Common myeloid progenitor, CD34-positive (primary cell): ENCODE measurements around the gene IL1R2.
A peak's percentile ranks its signal among the peaks of the same experiment; 100 is the strongest.

Experiments
- CTCF ChIA-PET: fragments of 350-600 bp; sonication (Branson Sonifier 250); formaldehyde crosslinking; loops from one replicate; lab custom pipeline; 2021; ENCODE audit warnings: antibody characterized with exemption; lab: Charles Lee
- POLR2A ChIA-PET: fragments of 350-600 bp; sonication (Branson Sonifier 250); formaldehyde crosslinking; loops from one replicate; lab custom pipeline; 2021; ENCODE audit warnings: antibody characterized with exemption; lab: Charles Lee
- DNase-seq, 3 donors: peaks; one replicate each; pipeline versions ENCODE4 v3.0.0 to v3.0.0-alpha.2; 2013
- H3K27ac ChIP-seq, 2 experiments: 1 replicate in 1 of 2; 2 replicates in 1 of 2; pipeline ENCODE4 v1.7.0; 2013; ENCODE audit warnings: inconsistent platforms in 2 of 2, low read length in 2 of 2, mild to moderate bottlenecking in 2 of 2, low read depth in 1 of 2, moderate library complexity in 1 of 2; ENCODE audit not compliant: severe bottlenecking in 2 of 2, insufficient read depth in 1 of 2, poor library complexity in 1 of 2
- H3K27me3 ChIP-seq, 5 experiments: replicated peaks in 2 of 5; 1 replicate in 3 of 5; 2 replicates in 2 of 5; pipeline versions ENCODE4 v1.6.1 to v1.7.0; 2013; ENCODE audit warnings: low read length in 4 of 5, mild to moderate bottlenecking in 2 of 5, moderate library complexity in 2 of 5, inconsistent platforms in 1 of 5; ENCODE audit not compliant: insufficient read depth in 5 of 5, control insufficient read depth in 4 of 5
- H3K36me3 ChIP-seq, 4 experiments: 1 replicate in 2 of 4; 2 replicates in 2 of 4; pipeline versions ENCODE4 v1.6.1 to v1.7.0; 2013; ENCODE audit warnings: low read length in 3 of 4, control low read depth in 1 of 4, mild to moderate bottlenecking in 1 of 4; ENCODE audit not compliant: control insufficient read depth in 4 of 4, insufficient read depth in 4 of 4
- H3K4me1 ChIP-seq, 4 experiments: 1 replicate in 3 of 4; 2 replicates in 1 of 4; pipeline versions ENCODE4 v1.6.1 to v1.7.1; 2013; ENCODE audit warnings: low read length in 3 of 4, mild to moderate bottlenecking in 3 of 4, control low read depth in 1 of 4, inconsistent platforms in 1 of 4, moderate library complexity in 1 of 4; ENCODE audit not compliant: control insufficient read depth in 4 of 4, insufficient read depth in 4 of 4; ENCODE audit errors: control extremely low read depth in 1 of 4
- H3K4me3 ChIP-seq, 7 experiments: 1 replicate in 4 of 7; 2 replicates in 3 of 7; pipeline versions ENCODE4 v1.5.1 to v1.7.0; 2013; ENCODE audit warnings: mild to moderate bottlenecking in 7 of 7, low read length in 6 of 7, moderate library complexity in 6 of 7, inconsistent platforms in 2 of 7, low read depth in 2 of 7, control low read depth in 1 of 7; ENCODE audit not compliant: insufficient read depth in 4 of 7, control insufficient read depth in 1 of 7; ENCODE audit errors: extremely low read depth in 1 of 7
- H3K9me3 ChIP-seq, 5 experiments: 1 replicate in 4 of 5; 2 replicates in 1 of 5; pipeline versions ENCODE4 v1.6.1 to v1.7.1; 2013; ENCODE audit warnings: low read length in 4 of 5, mild to moderate bottlenecking in 2 of 5, inconsistent platforms in 1 of 5, low read depth in 1 of 5, moderate library complexity in 1 of 5; ENCODE audit not compliant: control insufficient read depth in 4 of 5, insufficient read depth in 2 of 5; ENCODE audit errors: control extremely low read depth in 1 of 5
- WGBS: methylation state at CpG from one replicate; pipeline ENCODE4 v1.1.5; 2013; ENCODE audit not compliant: insufficient coverage; 5-methylcytosine and 5-hydroxymethylcytosine counted together

The IL1R2 gene

GRCh38 chr2:102029952-102030351 lies 38.2 kb downstream of the IL1R2 start:
- Histone ChIP-seq H3K36me3 (no peaks in the 10 kb centered on the region), H3K27ac (no peak overlapping the region), H3K9me3 (no peaks in the 10 kb centered on the region), H3K4me1 (peaks cover 14 to 48% (median 35%) of the 10 kb centered on the region in 4 experiments), H3K27me3 (no peaks in the 10 kb centered on the region), H3K4me3 (no peak overlapping the region)
- CTCF ChIA-PET, result interaction anchor here (1.2 to 1.5 kb wide), 2 partner anchors 147 to 211 kb away, joined by 3 to 4 read pairs; no protein-coding TSS in a partner anchor
- POLR2A ChIA-PET, result no interaction called here
- DNase-seq, result no peak

- Histone ChIP-seq H3K36me3 (no peaks in the 10 kb centered on the region), H3K27me3 (no peaks in the 10 kb centered on the region), H3K4me3 (no peak overlapping the region), H3K27ac (no peak overlapping the region), H3K4me1 (peaks cover 14 to 46% (median 36%) of the 10 kb centered on the region in 4 experiments), H3K9me3 (no peaks in the 10 kb centered on the region)
- CTCF ChIA-PET, result interaction anchor here (1.2 to 1.5 kb wide), 2 partner anchors 147 to 210 kb away, joined by 3 to 4 read pairs; no protein-coding TSS in a partner anchor
- DNase-seq, result no peak
- POLR2A ChIA-PET, result no interaction called here
- WGBS, result 33% methylated on average over 1 of the region's 1 CpG
These were observed 38.7 kb downstream of the IL1R2 start for GRCh38 chr2:102030502-102030854.

GRCh38 chr2:102030855-102031527 lies 39.2 kb downstream of the IL1R2 start:
- ChIA-PET CTCF (interaction anchor here (1.2 to 1.5 kb wide), 2 partner anchors 148 to 210 kb away, joined by 3 to 4 read pairs; no protein-coding TSS in a partner anchor), POLR2A (no interaction called here)
- Histone ChIP-seq H3K27ac (no peak overlapping the region), H3K4me3 (no peak overlapping the region), H3K36me3 (no peaks in the 10 kb centered on the region), H3K27me3 (no peaks in the 10 kb centered on the region), H3K4me1 (peaks cover 14 to 45% (median 36%) of the 10 kb centered on the region in 4 experiments), H3K9me3 (no peaks in the 10 kb centered on the region)
- peak in 1 of 3 donors; percentile 42 for DNase-seq
- 62% methylated on average over 6 of the region's 15 CpGs for WGBS

- no peaks in the 10 kb centered on the region for H3K9me3 ChIP-seq
- H3K27me3 ChIP-seq, result no peaks in the 10 kb centered on the region
- H3K4me3 ChIP-seq, result peak overlapping the region in 3 of 7 experiments; percentile 7 to 59 (median 55)
- no peak overlapping the region for H3K27ac ChIP-seq
- no CpG with 5 or more reads among the region's 2 CpGs for WGBS
- no peaks in the 10 kb centered on the region for H3K36me3 ChIP-seq
- ChIA-PET POLR2A (interaction anchor here (0.5 kb wide), 1 partner anchor 133 kb away, joined by 4 read pairs; no protein-coding TSS in a partner anchor), CTCF (interaction anchor here (0.7 to 2.3 kb wide), 8 partner anchors 11 to 208 kb away, joined by 3 to 11 read pairs (median 6); no protein-coding TSS in a partner anchor)
- peaks cover 14 to 42% (median 35%) of the 10 kb centered on the region in 4 experiments for H3K4me1 ChIP-seq
- DNase-seq, result no peak
These were observed 40.7 kb downstream of the IL1R2 start for GRCh38 chr2:102032368-102033030.

- no peak overlapping the region for H3K27ac ChIP-seq
- no peaks in the 10 kb centered on the region for H3K9me3 ChIP-seq
- 60% methylated on average over 4 of the region's 10 CpGs for WGBS
- CTCF ChIA-PET, result interaction anchor here (0.7 to 2.3 kb wide), 14 partner anchors 8 to 457 kb away, joined by 3 to 11 read pairs (median 3); no protein-coding TSS in a partner anchor
- peak overlapping the region in 4 of 7 experiments; percentile 7 to 59 (median 44) for H3K4me3 ChIP-seq
- H3K27me3 ChIP-seq, result no peaks in the 10 kb centered on the region
- no peaks in the 10 kb centered on the region for H3K36me3 ChIP-seq
- DNase-seq, result peak; percentile 76 to 94 (median 92)
- H3K4me1 ChIP-seq, result peaks cover 14 to 48% (median 35%) of the 10 kb centered on the region in 4 experiments
- POLR2A ChIA-PET, result interaction anchor here (0.5 kb wide), 1 partner anchor 132 kb away, joined by 4 read pairs; no protein-coding TSS in a partner anchor
These were observed 41.4 kb downstream of the IL1R2 start for GRCh38 chr2:102033031-102033749.

- DNase-seq, result no peak
- 73% methylated on average over 5 of the region's 9 CpGs for WGBS
- Histone ChIP-seq H3K4me3 (peak overlapping the region in 3 of 7 experiments; percentile 33 to 59 (median 55)), H3K4me1 (peaks cover 14 to 48% (median 35%) of the 10 kb centered on the region in 4 experiments), H3K9me3 (no peaks in the 10 kb centered on the region), H3K27ac (no peak overlapping the region), H3K36me3 (no peaks in the 10 kb centered on the region), H3K27me3 (no peaks in the 10 kb centered on the region)
- CTCF ChIA-PET, result interaction anchor here (0.8 to 2.3 kb wide), 13 partner anchors 9 to 457 kb away, joined by 3 to 11 read pairs (median 3); no protein-coding TSS in a partner anchor
- POLR2A ChIA-PET, result interaction anchor here (0.6 kb wide), 1 partner anchor 22 kb away, joined by 3 read pairs; no protein-coding TSS in a partner anchor
These were observed 42.3 kb downstream of the IL1R2 start for GRCh38 chr2:102033750-102034682.
